ENCODE results near the gene MSH2. TPM values are rescaled to one million over a fixed set of nuclear protein-coding genes. Genes with fewer than 3 reads are reported as not detected.

Gene MSH2
- total and polyA plus RNA-seq, 5 donors from 2014 or later = 12.9 to 29.9 (median 29.0) TPM

DNA sequence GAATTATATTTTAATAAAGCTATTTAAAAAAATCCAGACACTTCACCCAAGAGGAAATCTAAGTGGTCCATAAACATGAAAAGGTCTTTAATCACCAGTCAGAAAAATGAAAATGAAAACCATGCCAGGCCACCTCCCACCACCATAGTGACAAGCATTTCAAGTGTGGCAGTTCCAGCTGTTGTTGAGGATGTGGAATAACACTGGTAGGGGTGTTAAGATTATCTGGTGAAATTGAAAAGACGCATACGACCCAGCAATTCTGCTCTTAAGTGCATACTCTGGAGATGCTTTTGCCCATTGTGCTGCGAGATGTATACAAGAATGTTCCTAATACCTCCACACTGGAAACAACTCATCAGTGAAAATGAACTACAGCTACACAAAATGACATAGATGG is 82.2 kb downstream of the MSH2 start:
- H3K4me1 ChIP-seq (ENCODE audit: control insufficient read depth, insufficient read depth, low read length, poor library complexity, severe bottlenecking) = no peaks in the 10 kb centered on the region
- H3K27me3 ChIP-seq (ENCODE audit: control insufficient read depth, insufficient read depth, low read length) = no peaks in the 10 kb centered on the region
- no peak overlapping the region for H3K4me3 ChIP-seq (ENCODE audit: low read depth, low read length)
- no peaks in the 10 kb centered on the region for H3K9me3 ChIP-seq (ENCODE audit: control insufficient read depth in 2 of 2, low read length in 2 of 2)
- H3K36me3 ChIP-seq (ENCODE audit: control insufficient read depth, insufficient read depth, low read length) = peaks cover 14% of the 10 kb centered on the region
- H3K27me3 Mint-ChIP-seq = no peaks in the 10 kb centered on the region
- no peak overlapping the region for H3K27ac ChIP-seq (ENCODE audit: insufficient read depth, low read length, poor library complexity, severe bottlenecking)
- H3K9me3 Mint-ChIP-seq = no peaks in the 10 kb centered on the region
- H3K4me3 Mint-ChIP-seq = no peak overlapping the region
- ATAC-seq (ENCODE audit: low read depth in 2 of 2) (no peak), DNase-seq (no peak)
- H3K4me1 Mint-ChIP-seq = peaks cover 0 to 11% (median 8%) of the 10 kb centered on the region in 4 donors
- H3K27ac Mint-ChIP-seq = no peak overlapping the region
- peaks cover 34% of the 10 kb centered on the region for H3K36me3 Mint-ChIP-seq

DNA sequence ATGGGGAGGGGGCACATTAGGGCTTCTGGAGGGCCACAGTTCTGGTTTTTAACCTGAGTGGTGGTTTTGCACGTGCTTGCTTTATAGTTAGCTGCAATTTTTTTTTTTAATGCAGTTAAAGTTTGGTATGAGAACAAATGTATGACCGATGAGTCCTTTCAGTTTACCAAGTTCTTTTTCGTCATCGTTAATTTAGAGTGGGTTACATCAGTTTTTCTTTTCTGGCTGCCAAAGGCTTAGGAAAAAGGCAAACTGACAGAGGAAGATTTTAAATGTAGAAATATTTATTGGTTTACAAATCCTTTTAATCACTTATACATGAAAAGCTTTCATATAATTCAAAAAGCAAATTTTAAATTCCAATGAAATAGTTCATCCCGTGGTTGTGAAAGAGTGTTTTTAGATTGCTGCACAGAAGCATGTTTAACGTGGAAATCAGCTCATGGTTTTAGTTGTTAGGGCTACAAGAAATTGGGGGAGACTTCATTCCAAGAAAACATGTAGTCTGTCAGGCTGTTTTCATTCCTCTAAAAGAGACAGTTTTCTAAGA is 82.9 kb downstream of the MSH2 start:
- Histone ChIP-seq H3K9me3 (ENCODE audit: control insufficient read depth in 2 of 2, low read length in 2 of 2) (no peaks in the 10 kb centered on the region), H3K27me3 (ENCODE audit: control insufficient read depth, insufficient read depth, low read length) (no peaks in the 10 kb centered on the region), H3K36me3 (ENCODE audit: control insufficient read depth, insufficient read depth, low read length) (peaks cover 8% of the 10 kb centered on the region), H3K4me3 (ENCODE audit: low read depth, low read length) (no peak overlapping the region), H3K4me1 (ENCODE audit: control insufficient read depth, insufficient read depth, low read length, poor library complexity, severe bottlenecking) (no peaks in the 10 kb centered on the region), H3K27ac (ENCODE audit: insufficient read depth, low read length, poor library complexity, severe bottlenecking) (no peak overlapping the region)
- DNase-seq (no peak), ATAC-seq (ENCODE audit: low read depth in 2 of 2) (no peak)
- Mint-ChIP-seq H3K27me3 (no peaks in the 10 kb centered on the region), H3K4me1 (peaks cover 0 to 11% (median 8%) of the 10 kb centered on the region in 4 donors), H3K36me3 (peaks cover 30% of the 10 kb centered on the region), H3K27ac (no peak overlapping the region), H3K9me3 (no peaks in the 10 kb centered on the region), H3K4me3 (no peak overlapping the region)

DNA sequence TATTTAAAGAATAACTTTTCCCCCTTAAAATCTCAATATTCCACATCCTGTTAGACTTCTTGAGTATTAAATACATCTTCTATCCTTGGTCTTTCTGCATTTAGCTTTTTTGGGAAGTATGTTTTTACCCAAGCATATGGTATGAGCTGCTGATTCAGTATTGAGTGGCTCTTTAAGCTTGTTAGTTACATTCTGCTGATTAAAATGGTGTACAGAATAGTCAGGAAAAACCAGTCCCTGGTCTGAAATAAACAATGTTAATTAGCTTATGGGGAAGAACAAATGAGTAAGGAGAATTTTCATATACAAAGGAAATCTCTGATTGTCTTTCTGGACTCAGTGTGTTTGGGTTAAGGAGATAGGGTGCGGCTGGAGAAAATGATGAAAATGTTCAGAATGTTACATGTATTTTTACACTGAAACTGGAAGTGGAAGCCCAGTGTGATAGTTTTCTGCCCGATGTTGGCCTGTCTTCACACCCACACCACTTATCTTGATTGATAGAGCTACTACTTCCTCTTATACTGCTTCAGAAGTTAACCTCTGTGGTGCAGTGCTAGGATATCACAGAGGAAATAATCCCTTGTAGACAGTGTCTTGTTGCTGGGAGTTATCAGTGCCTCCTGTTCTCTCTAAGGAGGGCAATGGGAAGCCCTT is 84.0 kb downstream of the MSH2 start:
- Mint-ChIP-seq H3K4me3 (no peak overlapping the region), H3K27me3 (no peaks in the 10 kb centered on the region), H3K4me1 (peaks cover 0 to 11% (median 8%) of the 10 kb centered on the region in 4 donors), H3K9me3 (no peaks in the 10 kb centered on the region), H3K36me3 (peaks cover 23% of the 10 kb centered on the region), H3K27ac (no peak overlapping the region)
- Histone ChIP-seq H3K4me3 (ENCODE audit: low read depth, low read length) (no peak overlapping the region), H3K27me3 (ENCODE audit: control insufficient read depth, insufficient read depth, low read length) (no peaks in the 10 kb centered on the region), H3K36me3 (ENCODE audit: control insufficient read depth, insufficient read depth, low read length) (peaks cover 7% of the 10 kb centered on the region), H3K4me1 (ENCODE audit: control insufficient read depth, insufficient read depth, low read length, poor library complexity, severe bottlenecking) (no peaks in the 10 kb centered on the region), H3K27ac (ENCODE audit: insufficient read depth, low read length, poor library complexity, severe bottlenecking) (no peak overlapping the region), H3K9me3 (ENCODE audit: control insufficient read depth in 2 of 2, low read length in 2 of 2) (no peaks in the 10 kb centered on the region)
- peak in 1 of 3 donors; percentile 43 for DNase-seq
- ATAC-seq (ENCODE audit: low read depth in 2 of 2) = no peak

DNA sequence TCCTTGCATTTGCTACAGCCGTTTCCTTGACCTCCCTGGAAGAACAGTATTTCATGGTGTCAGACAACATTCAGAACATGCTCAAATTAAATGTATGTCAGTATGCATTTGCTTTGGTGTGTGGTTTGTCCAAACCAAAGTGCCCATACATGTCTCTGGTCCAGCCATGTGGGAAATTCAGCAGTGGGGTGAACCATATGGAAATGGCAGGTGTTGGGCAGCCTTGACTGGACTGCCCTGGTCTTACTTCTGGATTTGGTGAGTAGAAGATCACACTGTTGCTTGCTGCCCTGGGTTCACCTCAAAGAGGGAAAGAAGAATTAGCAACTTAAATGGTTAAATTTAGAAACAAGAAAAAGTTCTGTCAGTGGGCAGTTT is 84.5 kb downstream of the MSH2 start:
- Mint-ChIP-seq H3K36me3 (peaks cover 19% of the 10 kb centered on the region), H3K27me3 (no peaks in the 10 kb centered on the region), H3K27ac (no peak overlapping the region), H3K4me3 (no peak overlapping the region), H3K9me3 (peaks cover 0 to 1% (median 0%) of the 10 kb centered on the region in 7 donors), H3K4me1 (peaks cover 0 to 11% (median 8%) of the 10 kb centered on the region in 4 donors)
- Histone ChIP-seq H3K27me3 (ENCODE audit: control insufficient read depth, insufficient read depth, low read length) (no peaks in the 10 kb centered on the region), H3K36me3 (ENCODE audit: control insufficient read depth, insufficient read depth, low read length) (peaks cover 3% of the 10 kb centered on the region), H3K9me3 (ENCODE audit: control insufficient read depth in 2 of 2, low read length in 2 of 2) (no peaks in the 10 kb centered on the region), H3K4me1 (ENCODE audit: control insufficient read depth, insufficient read depth, low read length, poor library complexity, severe bottlenecking) (no peaks in the 10 kb centered on the region), H3K27ac (ENCODE audit: insufficient read depth, low read length, poor library complexity, severe bottlenecking) (no peak overlapping the region), H3K4me3 (ENCODE audit: low read depth, low read length) (no peak overlapping the region)
- ATAC-seq (ENCODE audit: low read depth in 2 of 2) (no peak), DNase-seq (no peak)

DNA sequence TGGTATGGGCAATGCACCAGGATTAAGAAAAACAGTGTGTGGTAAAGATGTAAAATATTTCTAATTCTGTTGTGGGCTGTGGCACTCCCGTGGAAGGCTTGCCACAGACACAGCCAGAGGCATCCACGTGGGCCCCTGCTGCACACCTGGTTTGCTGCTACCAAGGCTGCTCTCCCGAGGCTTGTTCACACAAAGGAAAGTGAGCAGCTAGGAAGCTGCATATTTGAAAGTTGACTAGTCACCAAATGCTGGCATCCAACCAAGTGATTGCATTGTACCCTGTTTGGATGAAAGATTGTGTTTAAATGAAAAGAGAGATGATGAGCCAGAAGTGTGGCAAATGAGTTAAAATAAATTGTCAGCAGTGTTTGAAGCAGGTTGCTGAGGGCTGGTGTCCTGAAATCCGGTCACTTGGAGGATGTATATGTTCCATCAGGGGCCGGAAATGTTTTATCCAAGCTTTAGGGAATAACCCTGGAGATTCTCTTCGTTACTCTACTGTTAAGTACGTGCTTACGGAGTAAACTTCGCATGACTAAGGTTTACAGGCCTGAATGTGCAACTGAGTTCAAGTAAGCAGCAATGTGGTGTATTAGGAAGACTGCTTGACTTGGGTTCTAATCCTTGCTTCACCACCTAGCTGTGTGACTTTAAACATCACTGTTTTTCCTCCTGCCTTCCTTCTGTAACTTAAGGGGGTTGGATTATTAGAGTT is 86.1 kb downstream of the MSH2 start:
- H3K4me3 Mint-ChIP-seq = no peak overlapping the region
- no peaks in the 10 kb centered on the region for H3K4me1 ChIP-seq (ENCODE audit: control insufficient read depth, insufficient read depth, low read length, poor library complexity, severe bottlenecking)
- H3K9me3 Mint-ChIP-seq = peaks cover 0 to 4% (median 0%) of the 10 kb centered on the region in 7 donors
- H3K27ac Mint-ChIP-seq = no peak overlapping the region
- no peak overlapping the region for H3K4me3 ChIP-seq (ENCODE audit: low read depth, low read length)
- no peaks in the 10 kb centered on the region for H3K9me3 ChIP-seq (ENCODE audit: control insufficient read depth in 2 of 2, low read length in 2 of 2)
- peaks cover 0 to 11% (median 8%) of the 10 kb centered on the region in 4 donors for H3K4me1 Mint-ChIP-seq
- H3K27me3 Mint-ChIP-seq = no peaks in the 10 kb centered on the region
- H3K27me3 ChIP-seq (ENCODE audit: control insufficient read depth, insufficient read depth, low read length) = no peaks in the 10 kb centered on the region
- H3K27ac ChIP-seq (ENCODE audit: insufficient read depth, low read length, poor library complexity, severe bottlenecking) = no peak overlapping the region
- no peak for ATAC-seq (ENCODE audit: low read depth in 2 of 2)
- peaks cover 13% of the 10 kb centered on the region for H3K36me3 Mint-ChIP-seq
- peaks cover 3% of the 10 kb centered on the region for H3K36me3 ChIP-seq (ENCODE audit: control insufficient read depth, insufficient read depth, low read length)
- no peak for DNase-seq

DNA sequence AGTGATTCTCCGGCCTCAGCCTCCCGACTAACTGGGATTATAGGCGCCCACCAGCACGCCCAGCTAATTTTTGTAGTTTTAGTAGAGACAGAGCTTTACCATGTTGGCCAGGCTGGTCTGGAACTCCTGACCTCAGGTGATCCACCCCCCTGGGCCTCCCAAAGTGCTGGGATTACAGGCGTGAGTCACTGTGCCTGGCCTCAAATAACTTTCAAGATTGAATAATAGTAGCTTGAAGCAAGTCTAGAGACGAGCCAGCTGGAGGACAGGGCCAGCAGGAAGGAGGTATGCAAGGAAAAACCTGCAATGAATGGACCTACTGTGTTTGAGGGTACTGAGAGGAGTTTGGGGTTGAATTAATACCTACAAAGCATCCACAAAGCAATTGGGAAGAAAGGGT is 87.5 kb downstream of the MSH2 start:
- DNase-seq = no peak
- Mint-ChIP-seq H3K27ac (no peak overlapping the region), H3K9me3 (peaks cover 0 to 4% (median 0%) of the 10 kb centered on the region in 7 donors), H3K36me3 (peaks cover 3% of the 10 kb centered on the region), H3K27me3 (no peaks in the 10 kb centered on the region), H3K4me3 (no peak overlapping the region), H3K4me1 (peaks cover 0 to 10% (median 8%) of the 10 kb centered on the region in 4 donors)
- Histone ChIP-seq H3K27me3 (ENCODE audit: control insufficient read depth, insufficient read depth, low read length) (no peaks in the 10 kb centered on the region), H3K27ac (ENCODE audit: insufficient read depth, low read length, poor library complexity, severe bottlenecking) (no peak overlapping the region), H3K36me3 (ENCODE audit: control insufficient read depth, insufficient read depth, low read length) (no peaks in the 10 kb centered on the region), H3K4me3 (ENCODE audit: low read depth, low read length) (no peak overlapping the region), H3K4me1 (ENCODE audit: control insufficient read depth, insufficient read depth, low read length, poor library complexity, severe bottlenecking) (no peaks in the 10 kb centered on the region), H3K9me3 (ENCODE audit: control insufficient read depth in 2 of 2, low read length in 2 of 2) (no peaks in the 10 kb centered on the region)
- no peak for ATAC-seq (ENCODE audit: low read depth in 2 of 2)

DNA sequence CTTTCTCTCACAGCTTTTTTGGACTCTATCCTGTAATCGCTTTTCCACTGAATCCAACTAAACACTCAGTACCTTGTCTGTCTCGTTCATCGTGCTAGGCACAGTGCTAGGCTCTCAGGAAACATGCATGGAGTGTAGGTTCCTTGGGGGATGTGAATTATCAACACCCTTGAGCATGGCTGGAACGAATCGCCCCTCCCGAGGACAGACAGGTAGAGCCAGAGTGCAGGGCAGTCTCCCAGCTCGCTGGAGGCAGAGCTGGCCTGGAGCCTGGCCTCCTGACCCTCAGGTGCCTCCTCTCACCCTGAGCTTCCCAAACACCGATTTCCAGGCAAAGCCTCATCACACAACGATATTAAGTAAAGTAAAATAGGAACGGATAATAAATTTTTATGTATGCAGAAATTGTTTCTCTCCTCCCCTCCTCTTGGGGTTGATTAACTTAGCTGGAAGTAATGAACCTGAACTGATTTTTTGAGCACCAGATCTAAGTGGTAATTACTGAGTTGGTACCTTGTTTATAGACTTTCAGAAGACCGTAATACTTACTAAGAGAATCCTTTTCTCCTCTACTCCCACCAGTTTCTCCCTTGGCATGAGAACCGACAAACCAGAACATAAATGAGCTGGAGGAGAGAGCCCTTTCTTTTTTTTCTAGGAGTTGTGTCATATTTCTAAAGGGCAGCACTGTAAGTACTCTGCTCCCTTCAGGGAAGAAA is 90.5 kb downstream of the MSH2 start:
- Histone ChIP-seq H3K27me3 (ENCODE audit: control insufficient read depth, insufficient read depth, low read length) (no peaks in the 10 kb centered on the region), H3K4me3 (ENCODE audit: low read depth, low read length) (no peak overlapping the region), H3K9me3 (ENCODE audit: control insufficient read depth in 2 of 2, low read length in 2 of 2) (no peaks in the 10 kb centered on the region), H3K36me3 (ENCODE audit: control insufficient read depth, insufficient read depth, low read length) (no peaks in the 10 kb centered on the region), H3K4me1 (ENCODE audit: control insufficient read depth, insufficient read depth, low read length, poor library complexity, severe bottlenecking) (no peaks in the 10 kb centered on the region), H3K27ac (ENCODE audit: insufficient read depth, low read length, poor library complexity, severe bottlenecking) (no peak overlapping the region)
- Mint-ChIP-seq H3K36me3 (peaks cover 3% of the 10 kb centered on the region), H3K4me3 (no peak overlapping the region), H3K27me3 (no peaks in the 10 kb centered on the region), H3K9me3 (peaks cover 0 to 5% (median 3%) of the 10 kb centered on the region in 7 donors), H3K27ac (no peak overlapping the region), H3K4me1 (no peaks in the 10 kb centered on the region)
- no peak for ATAC-seq (ENCODE audit: low read depth in 2 of 2)
- no peak for DNase-seq

Measured in CD4-positive, CD25-positive, alpha-beta regulatory T cell (primary cell).